NB4 (cell line): ENCODE results near the gene PCDH7.

Experiments used
- POLR2A ChIP-seq: IDR thresholded peaks from 2 replicates; pipeline ENCODE4 v1.6.1; 2011; ENCODE audit warnings: mild to moderate bottlenecking; ENCODE audit not compliant: insufficient read length; ENCODE audit errors: extremely low read depth
- TF ChIP-seq, protein P1 (sequence below): IDR thresholded peaks from one replicate; pipeline ENCODE4 v1.5.1; 2012; ENCODE audit warnings: low read depth, low read length

DNA sequence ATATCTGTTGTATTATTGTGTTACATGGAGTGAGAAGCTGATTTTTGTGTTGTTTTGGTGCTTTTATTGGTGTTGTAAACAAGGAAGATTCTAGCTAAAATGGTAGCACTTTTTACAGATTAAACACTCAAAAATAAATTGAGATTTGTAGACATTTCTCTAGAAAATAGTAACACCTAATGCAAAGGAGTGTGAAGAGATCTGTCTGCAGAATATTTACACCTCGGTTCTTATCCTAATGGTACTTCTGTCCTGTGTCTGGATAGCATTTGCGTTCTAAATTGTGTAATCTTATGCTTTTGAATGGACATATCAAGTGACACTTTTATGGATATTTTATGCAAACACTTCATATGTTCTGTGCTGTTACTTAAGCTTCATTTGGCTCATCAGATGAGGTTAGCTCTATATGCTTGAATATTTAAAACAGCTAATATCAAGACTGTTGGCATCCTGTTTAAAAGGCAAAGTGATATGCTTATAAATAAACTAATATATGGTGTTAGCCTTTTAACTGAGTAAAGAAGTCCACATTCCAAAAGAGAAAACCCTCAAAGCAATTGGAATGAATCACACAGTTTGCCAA is 6.0 kb downstream of the PCDH7 start:
- TF ChIP-seq, protein P1, sequence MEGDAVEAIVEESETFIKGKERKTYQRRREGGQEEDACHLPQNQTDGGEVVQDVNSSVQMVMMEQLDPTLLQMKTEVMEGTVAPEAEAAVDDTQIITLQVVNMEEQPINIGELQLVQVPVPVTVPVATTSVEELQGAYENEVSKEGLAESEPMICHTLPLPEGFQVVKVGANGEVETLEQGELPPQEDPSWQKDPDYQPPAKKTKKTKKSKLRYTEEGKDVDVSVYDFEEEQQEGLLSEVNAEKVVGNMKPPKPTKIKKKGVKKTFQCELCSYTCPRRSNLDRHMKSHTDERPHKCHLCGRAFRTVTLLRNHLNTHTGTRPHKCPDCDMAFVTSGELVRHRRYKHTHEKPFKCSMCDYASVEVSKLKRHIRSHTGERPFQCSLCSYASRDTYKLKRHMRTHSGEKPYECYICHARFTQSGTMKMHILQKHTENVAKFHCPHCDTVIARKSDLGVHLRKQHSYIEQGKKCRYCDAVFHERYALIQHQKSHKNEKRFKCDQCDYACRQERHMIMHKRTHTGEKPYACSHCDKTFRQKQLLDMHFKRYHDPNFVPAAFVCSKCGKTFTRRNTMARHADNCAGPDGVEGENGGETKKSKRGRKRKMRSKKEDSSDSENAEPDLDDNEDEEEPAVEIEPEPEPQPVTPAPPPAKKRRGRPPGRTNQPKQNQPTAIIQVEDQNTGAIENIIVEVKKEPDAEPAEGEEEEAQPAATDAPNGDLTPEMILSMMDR, result no peak
- TF ChIP-seq POLR2A, result no peak
